Duodenal mucosa (tissue), 2 donors: Measurements from ENCODE around the gene CMTM8.
"Not testable (repeated sequence)": the region's sequence is repeated elsewhere in the genome, so short reads cannot be mapped to it uniquely, and the experiment has no call there.

ENCODE experiments used
- H3K27ac ChIP-seq: one replicate; pipeline ENCODE4 v1.7.0; 2013; ENCODE audit warnings: low read depth, low read length
- H3K27me3 ChIP-seq, 2 donors: one replicate each; pipeline ENCODE4 v1.7.0; 2013; ENCODE audit warnings: low read length in 2 of 2, control low read depth in 1 of 2; ENCODE audit not compliant: insufficient read depth in 2 of 2, control insufficient read depth in 1 of 2
- H3K36me3 ChIP-seq, 2 donors: one replicate each; pipeline ENCODE4 v1.7.0; 2013; ENCODE audit warnings: low read length in 2 of 2, control low read depth in 1 of 2; ENCODE audit not compliant: insufficient read depth in 2 of 2, control insufficient read depth in 1 of 2
- H3K4me1 ChIP-seq, 2 donors: one replicate each; pipeline ENCODE4 v1.7.0; 2013; ENCODE audit warnings: low read length in 2 of 2, control low read depth in 1 of 2; ENCODE audit not compliant: insufficient read depth in 2 of 2, control insufficient read depth in 1 of 2
- H3K4me3 ChIP-seq, 2 donors: one replicate each; pipeline ENCODE4 v1.7.0; 2013; ENCODE audit warnings: low read length in 2 of 2, low read depth in 1 of 2
- H3K9ac ChIP-seq, 2 donors: one replicate each; pipeline ENCODE4 v1.7.0; 2013; ENCODE audit warnings: low read length in 2 of 2, low read depth in 1 of 2
- H3K9me3 ChIP-seq, 2 donors: one replicate each; pipeline ENCODE4 v1.7.0; 2013; ENCODE audit warnings: low read length in 2 of 2, control low read depth in 1 of 2; ENCODE audit not compliant: control insufficient read depth in 1 of 2

CMTM8 gene

GRCh38 chr3:32226875-32227500 lies 11.5 kb upstream of the CMTM8 start:
- Histone ChIP-seq H3K9me3 (no peaks in the 10 kb centered on the region), H3K36me3 (no peaks in the 10 kb centered on the region), H3K27me3 (no peaks in the 10 kb centered on the region), H3K4me1 (no peaks in the 10 kb centered on the region), H3K9ac (no peak overlapping the region), H3K27ac (no peak overlapping the region), H3K4me3 (no peak overlapping the region)

GRCh38 chr3:32228743-32229142 lies 9.7 kb upstream of the CMTM8 start:
- H3K27me3 ChIP-seq, H3K4me1 ChIP-seq, H3K27ac ChIP-seq: not testable (repeated sequence)

GRCh38 chr3:32229565-32229964 lies 8.9 kb upstream of the CMTM8 start:
- Histone ChIP-seq H3K27me3 (no peaks in the 10 kb centered on the region), H3K4me1 (no peaks in the 10 kb centered on the region), H3K4me3 (no peak overlapping the region)

More at GRCh38 chr3:32228743-32229142, 9.7 kb upstream of the CMTM8 start:
- H3K9me3 ChIP-seq, H3K9ac ChIP-seq, H3K4me3 ChIP-seq, H3K36me3 ChIP-seq: not testable (repeated sequence)

GRCh38 chr3:32236377-32236776 lies 2.1 kb upstream of the CMTM8 start:
- Histone ChIP-seq H3K4me1 (peaks cover 10% of the 10 kb centered on the region in 2 donors), H3K27me3 (peaks cover 2 to 6% of the 10 kb centered on the region in 2 donors), H3K4me3 (no peak overlapping the region), H3K9ac (no peak overlapping the region), H3K9me3 (peaks cover 0 to 2% of the 10 kb centered on the region in 2 donors), H3K36me3 (no peaks in the 10 kb centered on the region), H3K27ac (no peak overlapping the region)

More at GRCh38 chr3:32229565-32229964, 8.9 kb upstream of the CMTM8 start:
- no peak overlapping the region for H3K27ac ChIP-seq
- no peak overlapping the region for H3K9ac ChIP-seq
- no peaks in the 10 kb centered on the region for H3K9me3 ChIP-seq
- H3K36me3 ChIP-seq, result no peaks in the 10 kb centered on the region

- peaks cover 10% of the 10 kb centered on the region in 2 donors for H3K4me1 ChIP-seq
- peak overlapping the region; percentile 24 to 53 for H3K9ac ChIP-seq
- no peak overlapping the region for H3K27ac ChIP-seq
- peaks cover 2 to 6% of the 10 kb centered on the region in 2 donors for H3K27me3 ChIP-seq
- H3K36me3 ChIP-seq, result no peaks in the 10 kb centered on the region
- H3K9me3 ChIP-seq, result peaks cover 0 to 2% of the 10 kb centered on the region in 2 donors
- H3K4me3 ChIP-seq, result peak overlapping the region; percentile 69 to 83
Measured at GRCh38 chr3:32237670-32238452, 619 bp upstream of the CMTM8 start.

- Histone ChIP-seq H3K27ac (no peak overlapping the region), H3K27me3 (peaks cover 2 to 6% of the 10 kb centered on the region in 2 donors), H3K9me3 (peaks cover 0 to 2% of the 10 kb centered on the region in 2 donors), H3K9ac (peak overlapping the region; percentile 48 to 62), H3K4me3 (peak overlapping the region; percentile 83 to 87), H3K36me3 (no peaks in the 10 kb centered on the region), H3K4me1 (peaks cover 10% of the 10 kb centered on the region in 2 donors)
Measured at GRCh38 chr3:32239307-32240158, 1.1 kb downstream of the CMTM8 start.

GRCh38 chr3:32240159-32240545 lies 1.7 kb downstream of the CMTM8 start:
- Histone ChIP-seq H3K9me3 (peaks cover 0 to 2% of the 10 kb centered on the region in 2 donors), H3K9ac (peak overlapping the region in 1 of 2 donors; percentile 3), H3K4me3 (peak overlapping the region in 1 of 2 donors; percentile 87), H3K27me3 (peaks cover 2 to 6% of the 10 kb centered on the region in 2 donors), H3K36me3 (no peaks in the 10 kb centered on the region), H3K4me1 (peaks cover 10% of the 10 kb centered on the region in 2 donors), H3K27ac (no peak overlapping the region)

- no peak overlapping the region for H3K27ac ChIP-seq
- peaks cover 2 to 6% of the 10 kb centered on the region in 2 donors for H3K27me3 ChIP-seq
- H3K4me3 ChIP-seq, result no peak overlapping the region
- H3K9me3 ChIP-seq, result peaks cover 0 to 2% of the 10 kb centered on the region in 2 donors
- H3K36me3 ChIP-seq, result no peaks in the 10 kb centered on the region
- peaks cover 10% of the 10 kb centered on the region in 2 donors for H3K4me1 ChIP-seq
- H3K9ac ChIP-seq, result no peak overlapping the region
Measured at GRCh38 chr3:32241100-32241499, 2.6 kb downstream of the CMTM8 start.

GRCh38 chr3:32243519-32243918 lies 5.0 kb downstream of the CMTM8 start:
- Histone ChIP-seq H3K9ac (no peak overlapping the region), H3K27me3 (no peaks in the 10 kb centered on the region), H3K9me3 (no peaks in the 10 kb centered on the region), H3K4me3 (no peak overlapping the region), H3K4me1 (peaks cover 10% of the 10 kb centered on the region in 2 donors), H3K36me3 (no peaks in the 10 kb centered on the region), H3K27ac (no peak overlapping the region)
